GM18873 (cell line): Measurements from ENCODE around the gene TMEM179.
"Not testable (repeated sequence)": the region's sequence is repeated elsewhere in the genome, so short reads cannot be mapped to it uniquely, and the experiment has no call there.

Experiments used
- ATAC-seq: cut with Tn5 transposase; IDR thresholded peaks from one replicate; pipeline ENCODE4 v1.9.1; 2021; ENCODE audit warnings: mild to moderate bottlenecking, moderate library complexity, moderate number of reproducible peaks; ENCODE audit not compliant: unreplicated experiment, low FRiP score

TMEM179 gene

DNA sequence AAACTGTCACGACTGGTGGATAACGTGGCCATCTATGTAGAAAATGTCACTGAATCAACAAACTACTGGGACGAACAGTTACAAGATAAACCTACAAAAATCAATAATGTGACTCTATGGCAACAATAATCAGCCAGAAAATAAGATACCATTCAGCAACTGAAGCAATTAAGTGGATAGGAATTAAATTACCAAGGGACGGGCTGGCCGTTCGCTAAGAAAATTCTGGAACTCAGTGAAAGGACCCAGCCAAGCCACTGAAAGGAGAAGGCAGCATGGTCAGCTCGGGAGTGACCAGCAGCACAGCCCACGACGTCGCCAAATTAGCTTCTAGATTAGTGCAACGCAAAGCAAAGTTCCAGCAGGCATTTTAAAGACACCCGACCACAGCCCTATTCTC is 33.6 kb upstream of the TMEM179 start:
- ATAC-seq = no peak

DNA sequence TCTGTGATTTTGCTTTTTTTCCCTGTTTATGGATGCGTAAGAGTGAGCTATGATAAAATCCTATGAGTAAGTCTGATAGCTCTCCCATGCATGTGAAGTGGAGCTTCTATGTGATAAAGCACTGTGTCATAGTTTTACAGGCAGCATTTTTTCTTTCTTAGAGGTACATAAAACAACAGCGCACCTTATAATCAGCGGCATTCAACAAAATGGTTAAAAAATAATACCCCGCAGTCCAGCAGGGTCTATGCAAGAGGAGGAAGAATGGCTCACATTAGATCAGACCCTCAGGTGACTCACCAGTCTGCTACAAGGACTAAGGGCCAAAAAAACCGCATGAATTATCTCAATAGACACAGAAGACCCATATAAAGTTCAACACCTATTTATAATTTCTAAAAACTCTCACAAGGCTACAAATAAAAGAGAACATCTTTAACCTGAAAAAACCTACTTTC is 33.0 kb upstream of the TMEM179 start:
- no peak for ATAC-seq

DNA sequence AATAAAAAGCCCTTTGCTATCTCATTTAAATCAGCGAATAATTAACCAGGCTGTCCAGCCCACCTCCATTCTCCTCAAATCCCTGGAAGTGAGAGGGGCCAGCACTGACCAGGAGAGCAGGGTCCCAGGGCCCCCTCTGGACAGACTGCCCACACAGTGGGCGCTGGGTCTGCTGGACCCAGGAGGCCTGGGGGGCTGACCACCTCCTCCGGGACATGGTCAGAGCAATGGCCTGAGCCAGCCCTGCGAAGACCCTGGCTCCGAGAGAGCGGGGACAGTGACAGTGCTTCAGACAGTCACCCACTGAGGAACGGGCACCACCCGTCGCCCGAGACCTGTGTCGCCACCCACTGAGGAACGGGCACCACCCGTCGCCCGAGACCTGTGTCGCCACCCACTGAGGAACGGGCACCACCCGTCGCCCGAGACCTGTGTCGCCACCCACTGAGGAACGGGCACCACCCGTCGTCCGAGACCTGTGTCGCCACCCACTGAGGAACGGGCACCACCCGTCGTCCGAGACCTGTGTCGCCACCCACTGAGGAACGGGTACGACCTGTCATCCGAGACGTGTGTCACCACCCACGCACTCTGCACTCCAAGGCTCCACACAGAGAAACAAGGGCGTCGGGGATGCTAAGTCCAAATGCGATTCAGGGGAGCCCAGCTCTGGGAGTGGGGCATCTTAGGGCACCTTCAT is 32.4 kb upstream of the TMEM179 start:
- ATAC-seq = not testable (repeated sequence)

DNA sequence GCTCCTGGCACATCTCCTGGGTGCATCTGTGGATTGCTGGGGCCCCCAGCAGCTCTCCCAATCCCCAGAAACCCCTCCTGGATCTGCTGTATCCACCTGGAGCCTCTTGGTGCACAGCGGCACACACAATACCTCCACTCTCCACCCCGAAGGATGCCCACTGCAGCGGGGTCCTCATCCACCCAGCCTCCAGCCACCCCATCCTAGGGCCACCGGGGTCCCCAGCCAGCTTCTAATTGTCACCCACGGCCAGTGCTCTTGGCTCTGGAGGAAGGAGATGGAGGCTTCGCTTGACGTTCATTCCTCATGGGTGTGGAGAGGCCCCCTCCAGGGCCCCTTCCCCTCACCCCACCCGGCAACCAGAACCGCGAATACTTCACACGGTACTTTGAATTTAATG is 31.6 kb upstream of the TMEM179 start:
- ATAC-seq = no peak

DNA sequence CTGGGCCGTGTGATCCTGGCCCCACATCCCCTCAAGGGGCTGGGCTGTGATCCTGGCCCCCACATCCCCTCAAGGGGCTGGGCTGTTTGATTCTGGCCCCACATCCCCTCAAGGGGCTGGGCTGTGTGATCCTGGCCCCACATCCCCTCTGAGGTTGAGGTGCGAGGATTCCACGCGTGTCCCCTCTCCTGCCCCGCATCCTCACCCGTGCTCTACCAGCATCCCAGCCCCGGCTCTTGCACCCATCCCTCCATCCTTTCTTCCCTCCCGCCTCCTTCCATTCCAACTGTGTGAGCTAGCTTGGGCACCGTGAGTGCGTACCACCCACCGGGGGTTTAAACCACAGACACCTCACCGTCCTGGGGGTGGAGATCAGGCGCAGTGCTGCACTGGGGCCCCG is 31.1 kb upstream of the TMEM179 start:
- ATAC-seq = no peak

DNA sequence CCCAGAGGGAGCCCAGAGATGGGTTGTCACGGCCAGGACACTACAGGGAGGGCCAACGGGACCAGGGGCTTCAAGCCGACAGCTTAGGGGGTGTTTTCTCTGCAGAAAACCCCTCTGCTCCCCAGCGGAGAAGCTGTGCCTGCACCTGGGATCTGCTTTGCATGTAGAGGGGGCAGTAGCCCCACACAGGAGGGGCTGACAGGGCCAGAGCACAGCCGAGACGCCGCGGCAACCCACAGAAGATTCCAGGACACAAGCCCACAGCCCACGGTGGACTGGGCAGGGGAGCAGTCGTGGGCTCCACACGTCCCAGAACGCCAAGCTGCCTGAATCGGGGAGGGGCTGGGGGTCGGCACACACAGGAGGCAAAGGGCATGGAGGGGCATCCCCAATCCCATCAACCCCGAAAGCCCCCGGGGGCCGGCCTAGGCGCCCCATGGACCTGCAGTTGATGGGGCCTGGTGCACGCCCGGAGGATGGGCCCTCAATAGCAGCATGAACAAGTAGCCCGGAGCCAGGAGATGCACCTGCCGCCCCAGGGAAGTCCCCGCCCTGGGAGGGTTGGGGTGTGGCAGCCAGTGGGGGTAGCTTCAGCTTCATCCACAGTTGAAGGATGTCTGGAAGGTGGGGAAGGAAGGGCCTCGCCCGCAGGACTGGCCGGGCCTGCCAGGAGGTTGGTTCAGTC is 30.5 kb upstream of the TMEM179 start:
- ATAC-seq = no peak

DNA sequence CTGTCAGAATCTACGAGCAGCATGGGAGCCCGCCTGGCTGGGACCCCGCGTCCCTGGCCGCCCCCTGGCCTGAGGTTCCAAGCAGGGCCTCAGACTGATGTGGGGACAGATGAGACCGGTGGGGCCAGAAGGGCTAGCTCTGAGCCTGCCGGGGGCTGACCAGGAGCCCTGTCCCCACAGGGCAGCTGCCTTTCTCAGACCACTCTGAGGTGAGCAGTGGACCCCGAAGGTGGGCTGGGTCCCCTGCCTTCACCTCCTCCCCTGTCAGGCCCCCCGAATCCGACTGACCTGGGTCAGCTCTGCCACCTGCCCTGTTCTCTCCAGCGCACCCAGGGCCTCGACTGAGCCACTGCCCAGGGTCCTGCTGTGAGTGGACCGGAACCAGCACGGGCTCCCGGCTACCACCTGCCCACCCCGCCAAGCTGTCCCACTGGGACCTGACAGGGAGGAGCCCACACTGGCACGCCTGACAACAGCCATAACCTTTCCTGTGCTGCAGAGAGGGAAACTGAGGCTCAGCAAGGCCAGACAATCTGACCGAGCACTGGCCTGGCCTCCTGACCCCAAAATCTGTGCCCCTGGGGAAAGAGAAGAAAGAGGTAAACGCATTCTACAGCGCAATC is 29.7 kb upstream of the TMEM179 start:
- ATAC-seq = no peak

DNA sequence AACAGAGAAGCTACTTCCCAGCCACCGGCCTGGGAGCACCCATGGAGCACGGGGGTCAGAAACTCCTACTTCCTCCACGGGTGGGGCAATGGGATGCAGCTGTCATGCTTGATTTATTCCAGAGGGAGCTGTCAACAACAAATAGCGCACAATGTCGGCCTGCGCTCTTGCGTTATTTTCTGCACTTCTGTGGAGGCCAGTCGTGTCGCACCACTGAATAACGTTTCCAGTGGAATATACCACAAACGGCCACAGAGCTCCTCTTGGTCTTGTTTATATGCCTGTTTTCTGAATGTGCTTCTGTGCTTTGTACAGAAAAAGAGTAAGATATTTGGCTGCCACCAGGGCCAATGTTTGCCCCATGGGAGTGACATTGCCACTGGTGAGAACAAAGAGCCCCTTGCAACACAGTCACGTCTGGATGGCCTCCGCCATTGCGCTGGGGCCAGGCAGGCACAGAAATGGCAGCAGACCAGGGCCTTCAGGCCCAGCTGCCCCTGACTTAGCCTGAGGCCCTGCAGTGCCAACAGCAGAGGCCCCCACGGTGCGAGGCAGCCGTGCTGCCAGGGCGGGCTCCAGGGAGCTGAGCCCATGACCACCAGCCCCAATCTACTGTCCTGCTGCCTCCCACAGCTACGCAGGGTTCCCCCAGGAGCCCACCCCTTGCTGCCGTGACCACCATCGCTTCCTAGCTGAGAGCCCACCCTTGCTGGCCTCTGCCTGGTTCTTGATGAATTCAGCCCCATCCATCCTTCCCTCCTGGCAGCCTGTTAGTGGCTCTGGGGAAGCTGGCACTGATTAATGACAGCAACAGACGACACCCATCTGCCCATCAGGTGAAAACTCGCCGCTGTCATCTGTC is 28.9 kb upstream of the TMEM179 start:
- no peak for ATAC-seq

DNA sequence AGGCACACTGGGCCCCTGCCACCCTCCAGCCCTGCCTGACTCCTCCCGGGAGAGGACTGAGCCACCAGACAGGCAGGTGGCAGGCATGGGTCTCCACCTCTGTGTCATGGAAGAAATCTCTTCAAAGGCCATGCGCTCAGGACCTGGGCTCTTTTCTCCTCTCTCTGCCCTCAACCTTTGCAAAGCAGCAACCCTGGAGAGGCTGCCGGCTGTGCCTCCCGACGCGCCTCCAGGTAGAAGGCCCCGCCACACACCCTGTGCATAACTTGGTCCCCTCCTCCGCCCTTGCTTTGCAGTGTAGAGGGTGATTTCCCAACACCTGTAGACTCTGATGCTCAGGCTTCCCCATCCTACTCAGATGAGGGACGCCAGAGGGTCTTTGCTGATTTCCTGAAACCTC is 28.2 kb upstream of the TMEM179 start:
- ATAC-seq = no peak

DNA sequence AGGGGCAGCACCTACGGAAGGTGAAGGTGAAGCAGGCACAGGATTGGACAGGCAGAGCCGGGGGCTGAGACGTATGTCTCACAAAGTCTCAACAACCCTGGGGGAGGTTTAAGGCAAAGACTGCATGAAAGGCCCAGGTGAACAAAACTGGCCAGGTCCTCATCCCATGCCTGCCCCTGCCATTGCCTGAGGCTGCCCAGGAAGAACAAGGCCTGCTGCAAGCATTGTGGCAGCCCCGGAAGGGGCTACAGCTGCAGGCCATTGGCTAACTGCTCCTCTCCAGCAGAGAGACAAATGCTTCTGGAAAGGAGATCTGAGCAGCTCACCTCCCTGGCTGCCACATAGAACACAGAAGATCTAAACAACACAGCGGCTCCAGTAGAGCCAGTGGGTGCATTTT is 20.4 kb upstream of the TMEM179 start:
- no peak for ATAC-seq

DNA sequence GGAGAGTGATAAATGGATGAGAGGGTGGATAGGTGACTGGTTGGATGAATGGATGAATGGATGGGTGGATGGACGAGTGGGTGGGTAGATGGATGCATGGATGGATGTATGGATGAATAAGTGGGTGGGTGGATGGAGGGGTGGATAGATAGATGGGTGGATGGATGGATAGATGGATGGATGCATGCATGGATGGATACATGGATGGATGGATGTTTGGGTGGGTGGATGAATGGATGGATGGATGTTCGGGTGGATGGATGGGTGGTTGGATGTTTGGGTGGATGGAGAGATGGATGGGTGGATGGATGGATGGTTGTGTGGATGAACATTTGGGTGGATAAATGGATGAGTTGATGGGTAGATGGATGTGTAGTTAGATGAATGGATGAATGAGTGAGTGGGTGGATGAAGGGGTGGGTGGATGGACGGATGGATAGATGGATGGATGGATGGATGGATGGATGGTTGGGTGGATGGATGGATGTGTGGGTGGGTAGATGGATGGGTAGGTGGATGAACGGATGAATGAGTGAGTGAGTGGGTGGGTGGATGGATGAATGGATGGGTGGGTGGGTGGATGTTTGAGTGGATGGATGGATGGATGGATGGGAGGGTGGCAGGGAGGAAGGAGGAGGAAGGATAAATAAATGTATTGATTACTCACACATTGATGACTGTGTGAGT is 9.7 kb upstream of the TMEM179 start:
- no peak for ATAC-seq

DNA sequence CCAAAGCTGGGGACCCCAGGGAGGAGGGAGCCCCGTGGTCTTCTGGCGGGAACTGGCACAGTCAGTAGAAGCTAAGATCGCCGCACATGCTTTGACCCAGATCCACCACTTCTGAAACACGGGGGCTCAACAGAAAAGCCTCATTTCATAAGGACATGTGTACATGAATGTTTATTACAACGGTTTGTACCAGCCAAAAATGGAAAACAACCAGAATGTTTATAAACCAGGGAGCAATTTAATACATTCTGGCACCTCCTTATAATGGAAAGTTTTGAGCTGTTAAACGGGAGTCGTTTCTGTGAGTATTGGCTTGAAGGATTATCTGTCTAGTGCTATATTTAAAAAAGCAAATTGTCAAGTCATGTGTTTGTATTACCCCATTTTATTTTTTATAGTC is 7.3 kb upstream of the TMEM179 start:
- ATAC-seq = no peak

DNA sequence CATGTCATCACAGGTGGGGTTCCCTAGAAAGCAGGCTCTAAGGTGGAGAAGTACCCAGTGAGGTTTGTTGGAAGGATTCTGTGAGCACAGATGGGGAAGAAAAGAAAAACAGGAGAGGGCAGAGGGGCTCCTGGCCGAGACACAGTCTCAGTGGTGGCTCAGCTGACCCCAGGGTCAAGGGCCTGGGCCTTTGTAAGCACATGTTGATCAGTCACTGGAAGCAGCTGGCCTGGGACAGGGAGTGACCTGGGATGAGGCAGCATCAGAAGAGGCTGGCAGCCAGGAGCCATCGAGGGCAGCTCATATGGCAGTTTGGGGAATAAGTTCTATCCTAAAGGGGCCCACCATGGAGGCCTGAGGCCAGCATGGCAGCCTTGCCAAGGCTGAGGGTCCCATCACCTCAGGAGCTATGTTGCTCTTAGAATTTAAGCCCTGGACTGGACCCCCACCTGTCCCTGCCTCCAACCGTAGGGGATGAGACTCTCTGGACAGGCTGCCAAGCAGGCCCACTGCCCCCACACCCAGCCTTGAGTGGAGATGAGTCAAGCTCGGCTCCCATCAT is 6.3 kb upstream of the TMEM179 start:
- no peak for ATAC-seq

DNA sequence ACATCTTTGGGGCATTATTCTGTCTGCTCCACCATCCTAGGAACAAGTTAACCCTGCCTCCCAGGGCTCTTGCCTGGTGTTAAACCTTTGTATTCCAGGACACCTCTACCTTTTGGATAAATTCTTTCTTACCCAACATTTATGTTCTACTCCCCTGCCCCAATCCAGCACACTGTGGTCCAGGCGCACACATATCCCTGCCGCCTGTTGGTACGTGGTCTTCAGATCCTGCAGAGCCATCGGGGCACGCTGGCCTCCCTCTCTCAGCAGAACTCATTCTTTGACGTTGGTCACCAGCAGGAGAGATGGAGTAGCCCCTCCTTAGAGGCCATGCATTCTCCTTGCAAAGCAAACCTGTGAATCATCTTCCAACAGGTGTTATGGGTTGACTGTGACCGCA is 5.1 kb upstream of the TMEM179 start:
- ATAC-seq = no peak

DNA sequence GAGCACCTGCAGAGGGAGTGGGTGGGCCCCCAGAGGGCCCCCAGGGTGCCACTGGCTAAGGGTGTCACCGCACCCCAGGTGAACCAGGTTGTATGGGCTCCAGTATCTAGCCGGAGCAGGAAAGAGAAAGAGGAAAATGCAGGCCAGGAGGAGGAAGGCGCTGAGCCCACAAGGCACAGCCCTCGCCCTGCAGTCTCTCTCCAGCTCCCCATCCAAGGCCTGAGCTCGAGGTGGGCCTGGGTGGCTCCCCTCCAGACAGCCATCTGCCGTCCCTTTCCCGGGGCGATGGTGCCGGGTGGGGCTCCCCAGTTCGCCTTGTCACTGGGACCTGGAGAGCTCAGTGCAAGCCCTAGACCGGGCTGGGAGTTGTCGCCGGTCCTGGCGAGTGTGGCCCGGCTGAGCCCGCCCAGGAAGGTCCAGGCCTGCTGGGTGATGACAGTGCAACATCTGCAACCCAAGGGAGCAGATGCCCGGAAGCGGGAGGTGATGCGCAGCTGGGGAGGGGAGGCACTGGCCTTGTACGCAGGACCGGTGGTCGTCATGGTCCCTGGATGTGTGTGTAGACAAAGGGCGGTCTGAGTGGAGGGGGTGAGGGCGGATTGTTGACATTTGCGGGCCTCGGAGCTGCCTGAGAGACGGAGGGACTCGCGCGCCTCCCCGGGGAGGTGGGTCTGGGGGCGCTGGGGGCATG is 716 bp downstream of the TMEM179 start:
- no peak for ATAC-seq

DNA sequence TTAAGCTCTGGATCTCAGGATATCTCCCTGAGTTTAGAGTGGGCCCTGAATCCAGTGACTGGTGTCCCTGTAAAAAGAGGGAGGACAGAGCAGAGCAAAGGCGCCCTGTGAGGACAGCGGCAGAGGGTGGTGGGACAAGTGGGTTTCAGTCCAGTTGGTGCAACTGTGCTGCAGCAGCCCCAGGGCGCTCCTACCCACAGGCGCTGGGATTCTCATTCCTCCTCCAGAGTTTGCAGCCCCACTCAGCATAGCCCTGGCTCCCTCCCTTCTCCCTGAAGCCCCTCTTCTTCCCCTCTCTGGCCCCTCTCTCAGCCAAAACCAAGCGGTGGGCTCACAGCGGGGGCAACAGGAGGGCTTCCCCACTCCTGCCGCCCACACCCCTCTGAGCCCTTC is 1.6 kb downstream of the TMEM179 start:
- ATAC-seq = no peak

DNA sequence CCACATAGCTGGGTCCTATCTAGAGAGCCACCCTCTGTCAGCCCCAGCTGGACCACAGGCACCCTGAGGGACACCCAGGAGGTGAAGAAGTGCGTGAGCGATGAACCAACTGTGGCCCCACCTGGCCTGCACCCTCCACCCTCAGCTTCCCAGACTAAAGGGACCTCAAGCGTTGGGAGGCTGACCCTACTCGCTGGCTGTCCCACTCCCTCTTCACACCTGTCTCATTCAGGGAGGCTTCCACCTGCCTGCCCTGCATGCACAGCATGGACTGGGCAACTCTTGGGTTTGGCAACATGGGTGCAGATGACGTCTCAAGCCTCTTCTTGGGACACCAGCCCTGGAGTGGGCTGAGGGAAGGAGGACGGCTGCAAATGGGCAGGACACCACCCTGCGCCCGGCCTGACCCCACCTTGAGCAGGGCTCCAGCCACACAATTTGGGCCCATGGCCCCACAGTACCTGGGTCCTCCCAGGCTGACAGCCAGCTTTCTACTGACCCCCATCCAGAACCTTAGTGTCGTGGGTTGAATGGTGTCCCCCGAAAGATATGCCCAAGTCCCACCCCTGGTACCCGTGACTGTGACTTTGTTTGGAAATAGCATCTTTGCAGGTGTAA is 2.1 kb downstream of the TMEM179 start:
- ATAC-seq = no peak

DNA sequence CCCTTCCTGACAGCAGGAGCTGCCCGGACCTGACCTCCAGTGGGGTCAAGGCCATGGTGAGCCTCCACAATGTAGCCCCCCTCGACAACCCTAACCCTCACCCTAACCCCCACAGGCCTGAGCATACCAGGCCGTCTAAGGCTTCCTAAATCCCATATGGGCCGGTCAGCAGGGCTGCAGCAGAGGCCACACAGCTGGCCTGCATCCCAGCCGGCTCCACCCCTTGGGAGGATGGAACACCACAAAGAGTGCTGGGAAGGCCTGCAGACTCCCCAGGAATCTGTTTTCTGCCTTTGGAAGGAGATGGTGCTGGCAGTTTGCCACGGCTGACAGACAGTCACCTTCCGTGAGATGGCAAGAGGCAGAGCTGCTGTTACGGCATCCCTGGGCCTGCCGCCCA is 2.8 kb downstream of the TMEM179 start:
- ATAC-seq = no peak

DNA sequence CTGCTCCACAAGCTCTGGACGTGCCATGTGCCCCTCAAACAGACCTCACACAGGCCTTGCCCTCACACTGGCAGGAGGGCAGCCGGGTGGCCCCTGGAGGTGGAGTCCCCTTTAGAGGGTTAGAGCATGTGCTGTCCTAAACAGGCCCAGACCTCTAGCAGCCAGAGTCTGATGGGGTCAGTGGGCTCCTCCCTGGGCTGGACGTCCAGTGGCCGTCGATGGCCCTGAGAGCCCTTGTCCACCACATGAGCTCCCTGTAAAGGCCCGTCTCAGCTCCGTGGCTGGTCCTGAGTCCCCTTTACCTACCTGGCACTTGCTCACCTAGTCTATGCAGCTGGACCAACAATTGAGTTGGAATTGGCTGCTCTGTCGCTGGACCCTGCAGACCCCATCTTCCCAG is 3.8 kb downstream of the TMEM179 start:
- ATAC-seq = no peak
